ENCODE results near the gene NUDT9.
A peak's percentile ranks its signal among the peaks of the same experiment; 100 is the strongest.

NUDT9 gene

DNA sequence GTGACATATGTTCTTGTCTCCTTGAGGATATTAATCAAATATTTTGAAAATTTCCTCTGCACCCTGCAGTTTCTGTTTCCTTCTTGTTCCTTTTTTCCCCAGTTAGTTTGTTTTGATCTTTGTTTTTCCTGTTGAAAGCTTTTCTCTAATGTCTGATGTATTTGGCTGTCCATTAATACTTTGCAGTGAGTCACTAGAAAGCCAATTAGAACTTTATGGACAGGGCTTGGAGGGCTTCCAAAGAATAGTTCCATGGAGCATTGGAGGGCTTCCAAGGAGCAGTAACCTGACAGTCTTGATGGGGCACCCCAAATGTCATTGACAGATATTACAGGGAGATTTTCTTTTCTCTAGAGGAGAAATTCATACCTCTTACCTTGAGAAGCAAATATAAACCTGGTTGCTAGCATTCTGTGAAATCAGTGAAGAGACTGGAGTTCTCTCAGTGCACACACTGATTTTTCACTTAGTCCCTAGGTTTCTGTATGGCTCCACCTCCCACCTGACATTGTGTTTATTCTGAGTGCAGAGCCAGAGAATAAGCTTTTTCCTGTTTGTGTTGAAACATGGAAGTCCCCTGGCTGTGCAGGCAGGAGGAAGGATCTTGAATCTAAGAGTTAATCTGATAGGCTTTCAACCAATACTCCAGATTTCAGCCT is 80.3 kb downstream of the NUDT9 start:
- TF ChIP-seq EZH2 (optimal IDR thresholded peaks at IDR 0.05; ENCODE audit: low read depth, low read length) (no peak), EZH2phosphoT487 (IDR thresholded peaks at IDR 0.05; ENCODE audit: low read length) (no peak)
- TF ChIP-seq, protein P1, sequence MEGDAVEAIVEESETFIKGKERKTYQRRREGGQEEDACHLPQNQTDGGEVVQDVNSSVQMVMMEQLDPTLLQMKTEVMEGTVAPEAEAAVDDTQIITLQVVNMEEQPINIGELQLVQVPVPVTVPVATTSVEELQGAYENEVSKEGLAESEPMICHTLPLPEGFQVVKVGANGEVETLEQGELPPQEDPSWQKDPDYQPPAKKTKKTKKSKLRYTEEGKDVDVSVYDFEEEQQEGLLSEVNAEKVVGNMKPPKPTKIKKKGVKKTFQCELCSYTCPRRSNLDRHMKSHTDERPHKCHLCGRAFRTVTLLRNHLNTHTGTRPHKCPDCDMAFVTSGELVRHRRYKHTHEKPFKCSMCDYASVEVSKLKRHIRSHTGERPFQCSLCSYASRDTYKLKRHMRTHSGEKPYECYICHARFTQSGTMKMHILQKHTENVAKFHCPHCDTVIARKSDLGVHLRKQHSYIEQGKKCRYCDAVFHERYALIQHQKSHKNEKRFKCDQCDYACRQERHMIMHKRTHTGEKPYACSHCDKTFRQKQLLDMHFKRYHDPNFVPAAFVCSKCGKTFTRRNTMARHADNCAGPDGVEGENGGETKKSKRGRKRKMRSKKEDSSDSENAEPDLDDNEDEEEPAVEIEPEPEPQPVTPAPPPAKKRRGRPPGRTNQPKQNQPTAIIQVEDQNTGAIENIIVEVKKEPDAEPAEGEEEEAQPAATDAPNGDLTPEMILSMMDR (IDR thresholded peaks at IDR 0.05; ENCODE audit: low read length), result no peak
- Histone ChIP-seq H3K4me3 (ENCODE audit: low read length) (no peak overlapping the region), H3K9me3 (replicated peaks; ENCODE audit: insufficient read depth, low read length) (no peaks in the 10 kb centered on the region), H3K27me3 (replicated peaks; ENCODE audit: insufficient read depth, low read length) (no peaks in the 10 kb centered on the region), H3K4me2 (ENCODE audit: low read depth, low read length) (no peak overlapping the region), H3K9me2 (replicated peaks; ENCODE audit: insufficient read depth, low read length) (no peaks in the 10 kb centered on the region), H3F3A (ENCODE audit: insufficient read depth, low read length) (no peaks in the 10 kb centered on the region), H3K36me3 (replicated peaks; ENCODE audit: insufficient read depth, low read length) (no peaks in the 10 kb centered on the region), H3K4me1 (ENCODE audit: low read length) (0 out of 2 replicates have a peak, but pooled peaks cover 5% of the 10 kb centered on the region), H3K27ac (ENCODE audit: low read length) (no peak overlapping the region), H4K20me1 (ENCODE audit: insufficient read depth, low read length) (no peaks in the 10 kb centered on the region), H2AFZ (ENCODE audit: low read length) (no peak overlapping the region), H3K79me2 (ENCODE audit: low read length) (no peaks in the 10 kb centered on the region), H3K9ac (ENCODE audit: low read length) (no peak overlapping the region)
- DNase-seq, result no peak

DNA sequence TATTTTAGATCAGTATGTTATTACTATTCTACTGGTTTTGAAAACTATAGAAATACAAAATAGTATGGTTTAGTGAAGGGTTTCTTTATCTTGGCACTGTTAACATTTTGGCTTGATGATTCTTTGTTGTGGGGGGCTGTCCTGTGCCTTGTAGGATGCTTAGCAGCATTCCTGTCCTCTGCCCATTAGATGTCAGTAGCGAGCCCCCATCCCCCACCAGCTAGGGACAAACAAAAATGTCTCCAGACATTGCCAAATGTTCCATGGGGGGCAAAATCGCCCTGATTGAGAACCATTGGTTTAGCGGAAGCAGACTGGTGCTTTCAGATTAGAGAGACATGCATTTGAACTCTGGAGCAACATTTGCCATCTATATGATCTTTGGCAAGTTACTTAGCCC is 83.5 kb downstream of the NUDT9 start:
- H3K9me2 ChIP-seq (replicated peaks; ENCODE audit: insufficient read depth, low read length), result no peaks in the 10 kb centered on the region
- no peak overlapping the region for H3K4me2 ChIP-seq (ENCODE audit: low read depth, low read length)
- H2AFZ ChIP-seq (ENCODE audit: low read length), result no peak overlapping the region
- H3K79me2 ChIP-seq (ENCODE audit: low read length), result no peaks in the 10 kb centered on the region
- H3K27ac ChIP-seq (ENCODE audit: low read length), result no peak overlapping the region
- no peak overlapping the region for H3K4me3 ChIP-seq (ENCODE audit: low read length)
- no peak for TF ChIP-seq EZH2 (optimal IDR thresholded peaks at IDR 0.05; ENCODE audit: low read depth, low read length)
- TF ChIP-seq, protein P1 (IDR thresholded peaks at IDR 0.05; ENCODE audit: low read length), result peak; percentile 14; the same call in 1 of the 2 replicates
- H4K20me1 ChIP-seq (ENCODE audit: insufficient read depth, low read length), result no peaks in the 10 kb centered on the region
- H3K9me3 ChIP-seq (replicated peaks; ENCODE audit: insufficient read depth, low read length), result no peaks in the 10 kb centered on the region
- no peaks in the 10 kb centered on the region for H3F3A ChIP-seq (ENCODE audit: insufficient read depth, low read length)
- H3K4me1 ChIP-seq (ENCODE audit: low read length), result no peaks in the 10 kb centered on the region
- DNase-seq, result no peak
- no peaks in the 10 kb centered on the region for H3K36me3 ChIP-seq (replicated peaks; ENCODE audit: insufficient read depth, low read length)
- no peak overlapping the region for H3K9ac ChIP-seq (ENCODE audit: low read length)
- no peaks in the 10 kb centered on the region for H3K27me3 ChIP-seq (replicated peaks; ENCODE audit: insufficient read depth, low read length)

- DNase-seq, result no peak
- TF ChIP-seq EZH2 (optimal IDR thresholded peaks at IDR 0.05; ENCODE audit: low read depth, low read length), result no peak
- TF ChIP-seq EZH2phosphoT487 (IDR thresholded peaks at IDR 0.05; ENCODE audit: low read length), result no peak
- TF ChIP-seq, protein P1 (IDR thresholded peaks at IDR 0.05; ENCODE audit: low read length), result no peak
- no peak overlapping the region for H3K4me3 ChIP-seq (ENCODE audit: low read length)
- no peaks in the 10 kb centered on the region for H4K20me1 ChIP-seq (ENCODE audit: insufficient read depth, low read length)
- no peaks in the 10 kb centered on the region for H3K9me3 ChIP-seq (replicated peaks; ENCODE audit: insufficient read depth, low read length)
- H3K9me2 ChIP-seq (replicated peaks; ENCODE audit: insufficient read depth, low read length), result no peaks in the 10 kb centered on the region
- H3K79me2 ChIP-seq (ENCODE audit: low read length), result no peaks in the 10 kb centered on the region
- no peaks in the 10 kb centered on the region for H3F3A ChIP-seq (ENCODE audit: insufficient read depth, low read length)
- no peak overlapping the region for H2AFZ ChIP-seq (ENCODE audit: low read length)
- H3K4me1 ChIP-seq (ENCODE audit: low read length), result no peaks in the 10 kb centered on the region
- no peak overlapping the region for H3K9ac ChIP-seq (ENCODE audit: low read length)
- no peak overlapping the region for H3K27ac ChIP-seq (ENCODE audit: low read length)
- H3K36me3 ChIP-seq (replicated peaks; ENCODE audit: insufficient read depth, low read length), result no peaks in the 10 kb centered on the region
- H3K27me3 ChIP-seq (replicated peaks; ENCODE audit: insufficient read depth, low read length), result no peaks in the 10 kb centered on the region
- H3K4me2 ChIP-seq (ENCODE audit: low read depth, low read length), result no peak overlapping the region
Observed at GRCh38 chr4:87506974-87507701, 84.8 kb downstream of the NUDT9 start.

Data from MM.1S (cell line).